Measurements from ENCODE around the gene UTP4.
A peak's percentile ranks its signal among the peaks of the same experiment; 100 is the strongest.
"Not testable (repeated sequence)": the region's sequence is repeated elsewhere in the genome, so short reads cannot be mapped to it uniquely, and the experiment has no call there.

UTP4 gene

DNA sequence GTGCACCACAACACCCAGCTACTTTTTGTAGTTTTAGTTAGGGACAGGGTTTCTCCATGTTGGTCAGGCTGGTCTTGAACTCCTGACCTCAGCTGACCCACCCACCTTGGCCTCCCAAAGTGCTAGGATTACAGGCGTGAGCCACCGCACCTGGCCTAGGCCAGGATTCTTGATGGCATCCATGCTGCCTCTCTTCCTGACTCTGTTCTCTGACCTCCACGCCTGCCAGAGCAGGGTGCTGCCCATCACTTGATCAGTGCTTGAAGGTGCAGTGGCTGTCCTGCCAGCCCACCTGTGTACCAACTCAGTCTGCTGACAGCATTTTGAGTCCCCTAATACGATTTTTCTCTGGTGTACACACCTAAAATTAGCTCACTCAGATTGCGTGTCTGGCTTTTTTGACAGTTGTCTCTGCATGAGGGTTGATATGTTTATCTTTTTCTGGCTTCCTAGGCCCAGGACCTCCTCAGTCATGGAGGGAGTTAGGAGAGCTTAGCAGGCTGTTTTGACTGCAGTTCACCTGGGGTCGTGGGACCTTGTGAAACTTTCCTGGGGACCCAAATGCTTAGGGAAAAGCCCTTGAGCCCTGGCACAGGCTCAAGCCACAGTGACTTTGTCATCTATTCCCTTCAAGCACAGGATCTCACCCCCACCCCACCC, 21.1 kb upstream of the UTP4 start:
- DNase-seq, result no peak

DNA sequence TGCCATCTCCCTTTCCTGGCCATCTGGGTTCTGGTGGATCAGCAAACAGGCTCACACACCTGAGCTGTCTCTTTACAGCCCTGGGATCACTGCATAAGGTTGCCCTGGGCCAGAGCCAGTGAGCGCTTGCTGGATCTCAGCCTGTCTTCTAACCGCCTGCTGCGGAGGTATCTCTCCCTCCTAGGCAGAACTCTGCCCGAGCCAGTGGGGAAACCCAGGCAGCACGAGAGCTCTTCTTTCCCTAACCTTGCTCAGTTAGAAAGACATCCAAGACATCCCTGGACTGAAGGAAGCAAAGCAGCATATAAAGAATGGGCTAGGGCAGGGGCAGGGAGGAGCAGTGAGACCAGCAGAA, 20.6 kb upstream of the UTP4 start:
- no peak for DNase-seq

DNA sequence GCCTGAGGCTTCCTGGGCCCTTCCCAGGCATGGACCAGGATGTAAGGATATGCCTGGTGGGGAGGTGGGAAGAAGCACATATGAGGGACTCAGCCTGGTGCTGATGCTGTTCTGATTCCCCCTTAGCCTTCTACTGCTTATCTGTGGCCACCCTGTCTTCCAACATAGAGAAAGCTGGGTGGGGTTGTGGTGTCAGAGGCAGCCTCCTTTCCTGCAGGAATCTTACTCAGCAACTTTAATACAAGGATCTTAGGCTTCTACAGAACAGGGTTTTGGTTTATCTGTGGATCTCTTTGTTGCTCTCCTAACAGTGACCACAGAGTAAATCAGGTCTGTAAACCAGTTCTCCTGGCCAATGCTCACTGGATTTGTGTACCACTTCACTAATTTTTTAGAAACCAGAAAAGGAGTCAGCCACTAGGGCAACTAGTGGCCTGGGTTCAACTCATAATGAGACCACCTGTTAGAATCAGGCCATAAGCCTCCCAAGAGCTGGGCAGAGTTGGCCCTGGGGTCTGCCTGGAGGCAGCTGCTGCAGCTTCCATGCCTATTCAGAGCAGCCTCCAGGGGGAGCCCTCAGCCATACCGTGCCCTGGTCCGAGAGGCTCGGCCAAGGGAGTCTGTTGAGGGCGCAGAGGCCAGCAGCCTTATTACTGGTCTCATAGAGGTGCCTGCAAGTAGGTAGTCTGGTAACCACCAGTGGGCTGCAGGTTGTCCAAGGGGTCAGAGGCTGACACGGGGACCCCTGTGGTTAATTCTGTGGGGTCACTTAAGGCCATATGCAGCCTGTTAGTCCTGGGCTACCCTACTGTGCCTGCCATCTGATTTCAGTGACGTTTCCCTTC, 19.9 kb upstream of the UTP4 start:
- peak; percentile 52 for DNase-seq

DNA sequence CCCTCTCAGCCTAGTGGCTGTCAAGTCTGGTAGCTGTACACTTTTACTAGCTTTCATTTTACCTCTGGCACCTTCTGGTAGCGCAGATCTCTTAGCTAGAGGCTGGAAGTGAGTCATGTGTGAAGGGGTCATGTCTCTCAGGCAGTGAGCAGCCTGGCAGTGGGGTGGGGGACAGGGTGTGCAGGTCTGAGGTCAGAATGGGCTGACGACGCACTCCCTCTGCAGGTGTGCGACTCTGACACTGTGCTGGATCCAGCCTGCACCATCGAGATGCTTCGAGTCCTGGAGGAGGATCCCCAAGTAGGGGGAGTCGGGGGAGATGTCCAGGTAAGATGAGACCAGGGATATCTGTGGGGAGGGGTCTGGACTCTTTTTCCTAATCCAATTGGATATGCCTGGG, 19.2 kb upstream of the UTP4 start:
- no peak for DNase-seq

DNA sequence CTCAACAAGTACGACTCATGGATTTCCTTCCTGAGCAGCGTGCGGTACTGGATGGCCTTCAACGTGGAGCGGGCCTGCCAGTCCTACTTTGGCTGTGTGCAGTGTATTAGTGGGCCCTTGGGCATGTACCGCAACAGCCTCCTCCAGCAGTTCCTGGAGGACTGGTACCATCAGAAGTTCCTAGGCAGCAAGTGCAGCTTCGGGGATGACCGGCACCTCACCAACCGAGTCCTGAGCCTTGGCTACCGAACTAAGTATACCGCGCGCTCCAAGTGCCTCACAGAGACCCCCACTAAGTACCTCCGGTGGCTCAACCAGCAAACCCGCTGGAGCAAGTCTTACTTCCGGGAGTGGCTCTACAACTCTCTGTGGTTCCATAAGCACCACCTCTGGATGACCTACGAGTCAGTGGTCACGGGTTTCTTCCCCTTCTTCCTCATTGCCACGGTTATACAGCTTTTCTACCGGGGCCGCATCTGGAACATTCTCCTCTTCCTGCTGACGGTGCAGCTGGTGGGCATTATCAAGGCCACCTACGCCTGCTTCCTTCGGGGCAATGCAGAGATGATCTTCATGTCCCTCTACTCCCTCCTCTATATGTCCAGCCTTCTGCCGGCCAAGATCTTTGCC, 18.0 kb upstream of the UTP4 start:
- no peak for DNase-seq

DNA sequence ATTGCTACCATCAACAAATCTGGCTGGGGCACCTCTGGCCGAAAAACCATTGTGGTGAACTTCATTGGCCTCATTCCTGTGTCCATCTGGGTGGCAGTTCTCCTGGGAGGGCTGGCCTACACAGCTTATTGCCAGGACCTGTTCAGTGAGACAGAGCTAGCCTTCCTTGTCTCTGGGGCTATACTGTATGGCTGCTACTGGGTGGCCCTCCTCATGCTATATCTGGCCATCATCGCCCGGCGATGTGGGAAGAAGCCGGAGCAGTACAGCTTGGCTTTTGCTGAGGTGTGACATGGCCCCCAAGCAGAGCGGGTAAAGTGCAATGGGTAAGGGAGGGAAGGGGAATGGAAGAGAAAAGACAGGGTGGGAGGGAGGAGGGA, 17.5 kb upstream of the UTP4 start:
- no peak for DNase-seq

DNA sequence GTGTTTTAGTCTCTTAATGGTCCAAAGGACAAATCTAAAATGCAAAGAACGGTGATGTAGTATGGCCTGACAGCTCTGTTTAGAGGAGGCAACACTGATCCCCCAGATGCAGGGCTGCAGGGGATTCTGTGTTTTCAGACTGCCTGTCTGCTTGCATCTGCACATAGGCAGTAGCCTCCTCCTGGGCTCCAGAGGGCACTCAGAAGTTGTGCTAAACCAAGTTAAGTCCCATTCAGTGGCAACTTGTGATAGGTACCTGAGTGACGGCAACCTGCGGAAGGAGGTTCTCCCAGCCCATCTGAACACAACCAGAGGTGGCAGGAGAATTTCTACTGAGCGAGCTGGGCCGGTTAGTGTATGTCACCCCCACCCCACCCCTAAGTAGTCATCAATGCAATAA, 17.1 kb upstream of the UTP4 start:
- no peak for DNase-seq

DNA sequence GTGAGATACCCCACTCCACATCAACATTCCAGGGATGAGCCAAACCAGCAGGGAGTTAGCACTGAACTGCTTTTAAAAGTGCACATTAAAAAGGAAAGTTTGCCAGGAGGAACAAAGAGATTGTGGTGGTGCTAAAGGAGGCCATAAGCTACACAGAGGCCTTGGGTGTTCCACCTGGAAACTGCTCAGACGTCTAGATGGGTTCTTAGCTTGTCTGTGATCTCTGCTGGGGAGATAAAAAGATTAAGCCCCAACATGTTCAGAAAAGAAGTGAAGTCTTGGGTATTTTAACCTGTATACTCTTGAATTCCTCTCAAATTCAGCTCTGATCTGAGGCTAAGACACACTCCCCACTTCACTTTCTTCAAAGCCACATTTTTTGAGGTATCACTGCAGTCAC, 16.6 kb upstream of the UTP4 start:
- DNase-seq, result no peak

DNA sequence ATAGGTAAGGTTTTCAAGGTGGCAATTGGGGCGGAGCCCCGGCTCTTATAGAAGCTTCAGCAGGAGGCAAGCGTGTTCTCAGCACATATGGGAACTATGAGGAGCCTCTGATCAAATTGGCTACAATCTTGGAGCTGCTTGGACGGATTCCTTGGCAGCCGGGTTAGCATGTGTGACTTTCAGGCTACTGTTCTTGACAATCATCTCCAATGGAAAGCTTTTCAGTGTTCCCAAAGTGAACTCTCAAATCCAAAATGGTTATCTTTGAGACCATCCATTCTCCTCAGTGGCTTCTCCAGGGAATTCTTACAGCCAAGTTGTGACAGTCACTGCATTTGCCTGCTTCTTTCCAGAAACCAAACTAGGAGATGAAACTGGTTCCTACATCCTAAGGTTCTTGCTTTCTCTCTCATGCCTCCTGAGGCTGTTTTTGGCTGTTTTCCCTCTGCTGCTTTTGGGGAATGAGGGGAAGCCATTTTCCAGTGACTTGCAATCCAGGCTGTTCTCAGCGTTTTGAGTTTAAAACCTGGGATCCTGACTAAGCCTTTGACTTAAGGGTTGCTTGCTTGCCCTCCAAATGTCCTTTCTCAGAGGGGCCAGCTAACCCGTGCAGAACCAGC, 16.1 kb upstream of the UTP4 start:
- DNase-seq, result no peak

DNA sequence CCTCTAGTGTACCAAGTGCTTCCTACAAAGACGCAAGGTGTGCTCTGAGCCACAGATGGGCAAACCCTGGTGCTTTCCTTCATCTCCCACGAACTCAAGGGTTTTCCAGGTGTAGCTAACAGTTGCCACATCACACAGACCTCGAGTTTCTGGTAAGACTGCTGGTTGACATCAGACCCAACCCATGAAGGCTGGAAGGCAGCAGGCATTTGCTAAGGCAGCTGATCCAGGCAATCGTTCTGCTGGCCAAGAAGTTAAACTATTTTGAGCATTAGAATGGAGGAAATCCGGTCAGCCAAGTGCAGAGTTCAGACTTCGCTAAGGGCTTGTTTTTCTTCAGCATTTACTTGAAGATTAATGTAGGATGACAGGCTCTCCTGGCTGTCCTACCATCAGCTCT, 15.5 kb upstream of the UTP4 start:
- no peak for DNase-seq

DNA sequence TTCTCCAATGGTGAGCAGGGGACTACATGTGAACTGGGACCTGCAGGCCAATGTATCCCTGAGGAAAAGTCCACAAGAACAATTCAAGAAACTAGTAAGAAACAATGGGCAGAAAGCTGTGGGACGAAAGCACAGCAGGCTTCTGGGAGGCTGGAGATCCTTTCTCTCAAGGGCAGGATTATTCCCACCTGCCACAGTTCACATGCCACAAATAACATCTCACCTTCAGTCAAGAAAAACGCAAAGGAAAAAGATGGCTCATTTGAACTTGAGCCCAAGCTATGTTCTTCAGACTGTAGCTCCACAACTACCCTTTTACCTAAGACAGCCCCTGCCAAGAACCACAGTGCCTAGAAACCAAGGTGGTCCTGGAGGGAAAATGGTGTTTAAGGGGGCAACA, 14.0 kb upstream of the UTP4 start:
- no peak for DNase-seq

DNA sequence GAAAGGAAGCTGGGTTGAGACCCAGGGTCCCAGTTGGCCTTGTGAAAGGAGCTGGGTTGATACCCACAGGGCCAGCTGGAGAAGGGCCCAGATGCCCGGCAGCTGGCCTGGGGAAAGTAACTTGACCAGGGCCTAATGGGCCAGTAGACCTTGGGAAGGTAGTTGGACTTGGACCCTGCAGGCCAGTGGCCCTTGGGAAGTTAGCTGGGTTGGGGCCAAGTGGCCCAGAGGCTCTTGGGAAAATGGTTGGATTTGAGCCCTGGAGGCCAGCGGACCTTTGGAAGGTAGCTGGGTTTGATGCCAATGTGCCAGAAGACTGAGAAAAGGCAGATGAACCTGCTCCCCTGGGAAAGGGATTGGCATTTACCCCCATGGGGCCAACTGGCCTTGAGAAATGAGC, 13.5 kb upstream of the UTP4 start:
- DNase-seq, result no peak

DNA sequence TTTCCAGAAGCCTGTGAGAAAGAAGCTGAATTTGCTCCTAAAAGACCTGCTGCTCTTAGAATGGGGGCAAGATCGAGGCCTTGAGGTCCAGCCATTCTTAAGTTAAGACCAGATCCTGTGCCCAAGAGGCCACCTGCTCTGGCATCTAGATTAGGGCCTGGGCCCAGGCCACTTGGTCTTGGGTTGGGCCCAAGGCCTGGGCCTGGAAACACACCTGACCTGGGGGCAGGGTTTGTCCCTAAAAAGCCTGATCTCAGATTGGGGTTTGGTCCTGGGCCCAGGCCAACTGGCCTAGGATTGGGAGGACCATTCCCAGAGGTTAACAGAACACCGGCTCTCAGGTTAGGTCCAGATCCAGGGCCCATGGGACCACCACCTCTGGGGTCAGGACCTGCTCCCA, 12.9 kb upstream of the UTP4 start:
- no peak for DNase-seq

DNA sequence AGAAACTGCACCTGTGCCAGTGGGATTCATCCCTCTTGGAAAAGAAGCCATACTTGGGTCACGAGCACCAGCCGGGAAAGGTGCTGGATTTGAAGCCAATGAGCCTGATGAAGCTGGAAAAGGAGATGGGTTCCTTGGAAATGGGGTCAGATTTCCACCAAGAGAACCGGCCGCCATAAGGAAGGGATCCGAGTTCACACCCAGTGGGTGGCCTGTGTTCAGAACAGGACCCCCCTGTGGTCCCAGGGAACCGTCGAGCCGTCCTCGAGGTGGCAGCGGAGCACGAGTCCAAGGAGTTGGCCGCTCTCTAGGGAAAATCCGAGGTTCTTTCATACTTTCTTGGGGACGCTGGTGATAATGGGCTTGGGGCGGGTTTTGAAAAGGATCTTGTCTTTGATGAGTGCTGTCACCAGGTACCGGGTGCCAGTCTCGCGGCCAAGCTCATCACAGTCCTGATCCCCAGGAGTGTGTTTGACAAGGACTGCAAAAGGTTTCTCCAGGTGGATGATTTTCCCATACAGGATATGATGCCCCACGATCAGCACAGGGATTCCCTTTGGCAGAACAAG, 12.3 kb upstream of the UTP4 start:
- DNase-seq, result no peak

DNA sequence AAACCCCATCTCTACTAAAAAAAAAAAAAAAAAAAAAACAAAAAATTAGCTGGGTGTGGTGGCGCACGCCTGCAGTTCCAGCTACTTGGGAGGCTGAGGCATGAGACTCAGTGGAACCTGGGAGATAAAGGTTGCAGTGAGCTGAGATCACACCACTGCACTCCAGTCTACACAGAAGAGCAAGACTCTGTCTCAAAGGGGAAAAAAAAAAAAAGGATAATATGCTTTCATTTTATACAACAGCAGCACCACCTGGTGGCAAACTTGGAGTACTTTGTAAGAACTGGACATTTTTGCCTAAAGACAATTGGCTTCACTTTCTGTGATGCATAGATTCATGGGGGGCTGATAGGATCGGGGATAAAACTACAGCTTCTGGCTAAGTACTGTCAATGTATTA, 8.5 kb upstream of the UTP4 start:
- peak; percentile 76 for DNase-seq

DNA sequence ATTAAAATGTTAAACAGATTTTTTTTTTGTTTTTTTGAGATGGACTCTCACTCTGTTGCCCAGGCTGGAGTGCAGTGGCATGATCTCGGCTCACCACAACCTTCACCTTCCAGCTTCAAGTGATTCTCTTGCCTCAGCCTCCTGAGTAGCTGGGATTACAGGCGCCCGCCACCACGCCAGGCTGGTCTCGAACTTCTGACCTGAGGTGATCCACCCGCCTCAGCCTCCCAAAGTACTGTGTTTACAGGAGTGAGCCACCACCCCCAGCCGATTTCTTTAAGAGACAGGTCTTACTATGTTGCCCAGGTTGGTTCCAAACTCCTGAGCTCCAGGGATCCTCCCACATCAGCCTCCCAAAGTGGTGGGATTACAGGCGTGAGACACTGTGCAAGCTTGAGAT, 8.0 kb upstream of the UTP4 start:
- DNase-seq, result not testable (repeated sequence)

DNA sequence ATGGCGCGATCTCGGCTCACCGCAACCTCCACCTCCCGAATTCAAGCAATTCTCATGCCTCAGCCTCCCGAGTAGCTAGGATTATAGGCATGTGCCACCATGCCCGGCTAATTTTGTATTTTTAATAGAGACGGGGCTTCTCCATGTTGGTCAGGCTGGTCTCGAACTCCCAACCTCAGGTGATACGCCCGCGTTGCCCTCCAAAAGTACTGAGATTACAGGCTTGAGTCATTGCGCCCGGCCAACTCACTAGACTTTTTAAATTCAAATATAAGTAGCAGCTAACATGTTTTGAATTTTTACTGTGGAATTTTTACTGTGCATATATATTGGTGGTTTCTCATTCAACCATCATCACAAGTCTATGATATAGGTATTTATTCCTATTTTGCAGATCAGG, 7.5 kb upstream of the UTP4 start:
- not testable (repeated sequence) for DNase-seq

DNA sequence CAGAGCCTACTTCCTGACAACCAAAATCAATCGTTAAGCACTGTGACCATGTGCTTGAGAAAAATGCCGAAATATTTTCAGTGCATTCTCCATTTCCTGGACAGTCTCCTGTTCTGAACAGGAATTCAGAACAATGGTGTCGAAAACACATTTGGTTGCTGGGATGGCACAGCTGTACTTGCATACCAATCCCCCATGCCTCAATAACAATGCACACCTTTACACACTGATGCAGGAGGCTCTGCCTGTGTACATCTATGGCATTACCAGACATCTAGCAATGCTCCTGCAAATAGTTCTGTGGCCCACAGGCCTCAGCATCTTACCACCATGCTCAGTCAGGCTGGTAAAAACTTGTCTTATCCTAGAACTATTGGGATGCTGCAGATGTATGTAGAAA, 6.2 kb upstream of the UTP4 start:
- no peak for DNase-seq

DNA sequence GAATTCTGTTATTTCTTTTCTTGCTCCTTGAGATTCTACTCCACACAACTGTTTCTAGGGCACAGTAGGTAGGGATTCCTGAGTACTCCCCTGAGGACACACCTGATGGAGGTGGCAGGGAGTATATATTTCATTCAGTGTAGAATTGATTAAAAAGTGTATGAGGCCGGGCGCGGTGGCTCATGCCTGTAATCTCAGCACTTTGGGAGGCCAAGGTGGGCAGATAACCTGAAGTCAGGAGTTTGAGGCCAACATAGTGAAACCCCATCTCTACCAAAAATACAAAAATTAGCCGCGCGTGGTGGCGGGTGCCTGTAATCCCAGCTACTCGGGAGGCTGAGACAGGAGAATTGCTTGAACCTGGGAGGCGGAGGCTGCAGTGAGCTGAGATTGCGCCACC, 5.6 kb upstream of the UTP4 start:
- not testable (repeated sequence) for DNase-seq

DNA sequence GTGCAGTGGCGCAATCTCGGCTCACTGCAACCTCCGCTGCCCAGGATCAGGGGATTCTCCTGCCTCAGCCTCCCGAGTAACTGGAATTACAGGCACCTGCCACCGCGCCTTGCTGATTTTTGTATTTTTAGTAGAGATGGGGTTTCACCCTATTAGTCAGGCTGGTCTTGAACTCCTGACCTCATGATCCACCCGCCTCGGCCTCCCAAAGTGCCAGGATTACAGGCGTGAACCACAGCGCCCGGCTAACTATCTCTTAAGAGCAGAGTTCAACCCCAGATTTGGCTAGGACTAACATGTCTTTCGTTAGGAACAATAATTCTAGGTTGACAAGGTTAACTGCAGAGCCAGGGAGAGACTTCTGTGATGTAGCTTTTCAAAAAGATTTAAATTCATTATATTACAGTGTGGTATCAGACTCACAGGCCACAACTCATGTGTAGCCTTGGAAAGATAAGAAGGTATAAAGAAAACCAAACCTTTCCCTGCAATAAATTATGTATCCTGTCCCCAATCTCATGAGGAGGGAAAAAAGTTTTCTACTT, 4.4 kb upstream of the UTP4 start:
- DNase-seq, result no peak

DNA sequence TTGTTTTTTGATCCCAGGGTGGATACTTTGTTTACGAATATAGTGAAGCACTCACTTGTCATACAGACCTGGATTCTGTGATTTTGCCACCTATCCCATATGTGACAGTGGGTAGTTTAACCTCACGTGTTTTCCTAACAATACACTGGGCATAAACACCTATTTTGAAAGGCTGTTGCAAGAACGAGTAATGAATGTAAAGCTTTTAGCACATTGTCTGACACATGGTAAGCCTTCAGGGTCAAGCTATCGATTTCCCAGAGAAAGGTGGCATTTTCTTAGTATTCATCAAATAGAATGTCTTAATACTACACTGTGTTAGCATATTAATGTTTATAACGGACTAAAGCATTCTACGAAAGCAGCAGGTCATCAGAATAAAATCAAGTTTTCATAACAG, 2.0 kb upstream of the UTP4 start:
- no peak for DNase-seq

DNA sequence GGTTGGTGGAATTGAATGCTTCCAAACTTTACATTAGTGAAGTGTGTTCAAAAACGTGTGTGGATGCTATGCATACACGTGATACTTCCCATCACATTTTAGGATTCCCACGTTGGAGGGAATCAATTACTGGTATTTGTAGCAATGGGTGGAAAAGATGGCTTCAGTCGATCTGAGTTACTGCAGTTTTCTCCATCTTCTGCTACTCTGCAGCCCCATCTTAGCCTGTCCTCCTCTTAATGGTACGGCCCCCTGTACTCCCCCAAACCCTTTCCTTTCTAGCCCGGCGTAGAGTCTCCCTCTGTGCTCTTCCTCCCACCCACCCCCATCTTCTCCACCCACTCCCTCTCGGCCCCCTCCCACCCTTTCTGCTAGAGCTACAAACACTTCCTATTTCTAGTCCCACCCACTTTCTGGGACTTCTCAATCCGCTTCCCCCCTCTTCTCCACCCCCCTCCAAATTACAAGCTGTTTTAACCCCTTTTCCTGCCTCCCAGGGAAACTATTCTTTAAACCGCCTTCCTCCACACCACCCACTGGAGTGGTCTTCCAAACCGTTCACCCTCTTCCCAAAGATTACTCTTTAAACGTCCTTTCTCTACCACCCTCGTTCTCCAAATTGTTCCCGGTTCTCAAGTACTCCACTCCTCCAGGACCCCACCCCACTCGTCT, 1.1 kb upstream of the UTP4 start:
- DNase-seq, result peak; percentile 38

Measured in EL (cell line).